ENCODE measurements around the gene GKN2. TPM values are rescaled to one million over a fixed set of nuclear protein-coding genes. Genes with fewer than 3 reads are reported as not detected.

The GKN2 gene
- total RNA-seq, 1 experiment from 2014 or later: not detected

DNA sequence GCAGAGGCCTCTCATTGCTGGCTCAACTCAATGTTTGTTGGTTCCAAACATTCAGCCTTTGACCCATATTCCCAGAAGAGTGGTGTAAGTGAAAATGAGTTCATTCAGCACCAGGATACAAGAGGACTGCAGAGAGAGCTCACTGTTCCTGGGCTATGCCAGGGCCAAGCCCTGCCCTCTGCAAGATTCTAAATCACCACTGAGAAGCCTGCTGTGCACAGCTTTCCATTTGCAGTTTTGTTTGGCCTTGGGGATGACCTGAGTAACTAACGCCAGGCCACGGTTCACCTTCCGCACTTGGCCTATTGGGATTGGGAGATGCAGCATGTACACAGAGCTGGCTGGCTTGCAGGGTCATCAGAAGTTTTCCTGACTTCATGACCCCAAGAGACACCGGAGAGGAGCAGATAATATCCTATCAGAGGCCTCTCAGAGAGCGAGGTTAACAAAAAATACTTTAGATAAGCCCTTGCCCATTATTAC, 34.4 kb upstream of the GKN2 start:
- no peaks in the 10 kb centered on the region for H3K36me3 ChIP-seq (ENCODE audit: insufficient read depth, low read length, poor library complexity, severe bottlenecking)
- ChIA-PET POLR2A (ENCODE audit: low non-redundant PET) (no interaction called here), CTCF (no interaction called here)
- intact Hi-C loops (cut with micrococcal nuclease; ENCODE audit: unreplicated experiment): no loop called here
- BruUV-seq (replicated peaks): no TSS peak
- H3K4me1 ChIP-seq (ENCODE audit: insufficient read depth, low read length, poor library complexity, severe bottlenecking): no peaks in the 10 kb centered on the region
- no peaks in the 10 kb centered on the region for H3K9me3 ChIP-seq (ENCODE audit: low read depth, low read length, poor library complexity, severe bottlenecking)
- no peak overlapping the region for H3K27ac ChIP-seq (ENCODE audit: low read depth, low read length, poor library complexity, severe bottlenecking)
- H3K4me3 ChIP-seq (ENCODE audit: low read depth, low read length, poor library complexity, severe bottlenecking): no peak overlapping the region
- TF ChIP-seq, protein P1, sequence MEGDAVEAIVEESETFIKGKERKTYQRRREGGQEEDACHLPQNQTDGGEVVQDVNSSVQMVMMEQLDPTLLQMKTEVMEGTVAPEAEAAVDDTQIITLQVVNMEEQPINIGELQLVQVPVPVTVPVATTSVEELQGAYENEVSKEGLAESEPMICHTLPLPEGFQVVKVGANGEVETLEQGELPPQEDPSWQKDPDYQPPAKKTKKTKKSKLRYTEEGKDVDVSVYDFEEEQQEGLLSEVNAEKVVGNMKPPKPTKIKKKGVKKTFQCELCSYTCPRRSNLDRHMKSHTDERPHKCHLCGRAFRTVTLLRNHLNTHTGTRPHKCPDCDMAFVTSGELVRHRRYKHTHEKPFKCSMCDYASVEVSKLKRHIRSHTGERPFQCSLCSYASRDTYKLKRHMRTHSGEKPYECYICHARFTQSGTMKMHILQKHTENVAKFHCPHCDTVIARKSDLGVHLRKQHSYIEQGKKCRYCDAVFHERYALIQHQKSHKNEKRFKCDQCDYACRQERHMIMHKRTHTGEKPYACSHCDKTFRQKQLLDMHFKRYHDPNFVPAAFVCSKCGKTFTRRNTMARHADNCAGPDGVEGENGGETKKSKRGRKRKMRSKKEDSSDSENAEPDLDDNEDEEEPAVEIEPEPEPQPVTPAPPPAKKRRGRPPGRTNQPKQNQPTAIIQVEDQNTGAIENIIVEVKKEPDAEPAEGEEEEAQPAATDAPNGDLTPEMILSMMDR (conservative IDR thresholded peaks at IDR 0.05; ENCODE audit: low read depth, low read length): no peak
- TF ChIP-seq EZH2 (IDR thresholded peaks at IDR 0.05; ENCODE audit: borderline replicate concordance, low read depth, low read length, poor library complexity, severe bottlenecking): no peak
- no peak for DNase-seq (ENCODE audit: low spot score)
- no peaks in the 10 kb centered on the region for H3K27me3 ChIP-seq (replicated peaks; ENCODE audit: insufficient read depth, low read depth, low read length, poor library complexity)

DNA sequence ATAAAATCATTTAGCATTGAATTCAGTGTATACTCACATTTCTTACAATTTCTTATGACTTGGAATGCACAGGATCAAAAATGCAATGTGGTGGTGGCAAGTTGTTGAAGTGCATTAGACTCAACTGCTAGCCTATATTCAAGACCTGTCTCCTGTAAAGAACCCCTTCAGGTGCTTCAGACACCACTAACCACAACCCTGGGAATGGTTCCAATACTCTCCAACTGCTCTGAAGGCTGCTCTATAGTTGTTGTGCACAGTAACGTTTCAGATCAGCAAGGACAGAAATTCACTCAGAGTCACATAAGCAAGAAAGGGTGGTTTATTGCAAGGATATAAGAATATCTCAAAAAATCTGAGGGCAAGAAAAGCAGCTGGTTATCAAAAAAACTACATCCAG, 28.3 kb upstream of the GKN2 start:
- CTCF ChIA-PET: no interaction called here

DNA sequence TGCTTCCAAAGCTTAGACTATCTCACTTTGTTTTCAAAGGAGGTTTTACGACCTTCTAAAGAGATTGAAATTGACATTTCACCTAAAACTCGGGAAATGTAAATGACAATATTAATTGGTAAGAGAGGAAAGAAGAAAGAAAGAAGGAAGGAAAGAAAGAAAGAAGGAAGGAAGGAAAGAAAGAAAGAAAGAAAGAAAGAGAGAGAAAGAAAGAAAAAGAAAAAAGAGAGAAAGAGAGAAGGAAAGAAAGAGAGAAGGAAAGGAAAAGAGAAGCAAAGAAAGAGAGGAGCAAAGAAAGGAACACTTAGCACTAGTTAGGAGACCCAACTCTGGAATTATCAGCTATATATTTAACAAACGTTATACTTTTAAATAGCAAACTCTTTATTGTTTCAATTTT, 25.4 kb upstream of the GKN2 start:
- no peaks in the 10 kb centered on the region for H3K4me1 ChIP-seq (ENCODE audit: insufficient read depth, low read length, poor library complexity, severe bottlenecking)
- H3K36me3 ChIP-seq (ENCODE audit: insufficient read depth, low read length, poor library complexity, severe bottlenecking): no peaks in the 10 kb centered on the region
- no peak overlapping the region for H3K27ac ChIP-seq (ENCODE audit: low read depth, low read length, poor library complexity, severe bottlenecking)
- intact Hi-C loops (cut with micrococcal nuclease; ENCODE audit: unreplicated experiment): no loop called here
- no peak overlapping the region for H3K4me3 ChIP-seq (ENCODE audit: low read depth, low read length, poor library complexity, severe bottlenecking)
- ChIA-PET POLR2A (ENCODE audit: low non-redundant PET) (no interaction called here), CTCF (no interaction called here)
- BruUV-seq (replicated peaks): no TSS peak
- H3K9me3 ChIP-seq (ENCODE audit: low read depth, low read length, poor library complexity, severe bottlenecking): no peaks in the 10 kb centered on the region
- TF ChIP-seq, protein P1 (conservative IDR thresholded peaks at IDR 0.05; ENCODE audit: low read depth, low read length): no peak
- no peak for TF ChIP-seq EZH2 (IDR thresholded peaks at IDR 0.05; ENCODE audit: borderline replicate concordance, low read depth, low read length, poor library complexity, severe bottlenecking)
- no peaks in the 10 kb centered on the region for H3K27me3 ChIP-seq (replicated peaks; ENCODE audit: insufficient read depth, low read depth, low read length, poor library complexity)
- no peak for DNase-seq (ENCODE audit: low spot score)

More for the DNA sequence above, 28.3 kb upstream of the GKN2 start:
- H3K4me1 ChIP-seq (ENCODE audit: insufficient read depth, low read length, poor library complexity, severe bottlenecking): no peaks in the 10 kb centered on the region
- no TSS peak for BruUV-seq (replicated peaks)
- intact Hi-C loops (cut with micrococcal nuclease; ENCODE audit: unreplicated experiment): no loop called here
- no peaks in the 10 kb centered on the region for H3K36me3 ChIP-seq (ENCODE audit: insufficient read depth, low read length, poor library complexity, severe bottlenecking)
- TF ChIP-seq, protein P1 (conservative IDR thresholded peaks at IDR 0.05; ENCODE audit: low read depth, low read length): no peak
- no peak for TF ChIP-seq EZH2 (IDR thresholded peaks at IDR 0.05; ENCODE audit: borderline replicate concordance, low read depth, low read length, poor library complexity, severe bottlenecking)
- H3K9me3 ChIP-seq (ENCODE audit: low read depth, low read length, poor library complexity, severe bottlenecking): no peaks in the 10 kb centered on the region
- POLR2A ChIA-PET (ENCODE audit: low non-redundant PET): no interaction called here
- no peaks in the 10 kb centered on the region for H3K27me3 ChIP-seq (replicated peaks; ENCODE audit: insufficient read depth, low read depth, low read length, poor library complexity)
- H3K27ac ChIP-seq (ENCODE audit: low read depth, low read length, poor library complexity, severe bottlenecking): no peak overlapping the region
- DNase-seq (ENCODE audit: low spot score): no peak
- H3K4me3 ChIP-seq (ENCODE audit: low read depth, low read length, poor library complexity, severe bottlenecking): no peak overlapping the region
